HL-60 (cell line): ENCODE results near the gene LIMS1.

Experiments used
- CTCF ChIP-seq: IDR thresholded peaks from one replicate; pipeline ENCODE4 v1.5.1; 2011; ENCODE audit warnings: low read length, control low read depth, inconsistent platforms; ENCODE audit not compliant: insufficient read depth
- GABPA ChIP-seq: IDR thresholded peaks from 2 replicates; pipeline ENCODE4 v1.6.1; 2012; ENCODE audit warnings: low read depth
- POLR2AphosphoS5 ChIP-seq: IDR thresholded peaks from 2 replicates; pipeline ENCODE4 v1.6.1; 2012; ENCODE audit warnings: low read depth
- REST ChIP-seq: IDR thresholded peaks from 2 replicates; pipeline ENCODE4 v1.6.1; 2012; ENCODE audit warnings: low read depth; ENCODE audit not compliant: insufficient replicate concordance

- TF ChIP-seq CTCF (no peak), POLR2AphosphoS5 (no peak), REST (no peak), GABPA (no peak)
These were observed 91.0 kb downstream of the LIMS1 start for GRCh38 chr2:108625186-108625827.
